Measurements from ENCODE around the gene PIK3CB.

DNA sequence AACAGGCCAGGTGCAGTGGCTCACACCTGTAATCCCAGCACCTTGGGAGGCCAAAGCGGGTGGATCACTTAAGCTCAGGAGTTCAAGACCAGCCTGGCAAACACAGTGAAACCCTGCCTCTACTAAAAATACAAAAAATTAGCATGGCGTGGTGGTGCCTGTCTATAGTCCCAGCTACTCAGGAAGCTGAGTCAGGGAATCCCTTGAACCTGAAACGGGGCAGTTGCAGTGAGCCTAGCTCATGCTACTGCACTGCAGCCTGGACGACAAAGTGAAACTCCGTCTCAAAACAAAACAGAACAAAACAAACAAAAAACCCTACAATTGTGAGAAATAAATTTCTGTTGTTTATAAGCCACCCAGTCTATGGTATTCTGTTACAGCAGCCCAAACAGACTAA is 94.7 kb downstream of the PIK3CB start:
- no peak for TF ChIP-seq FOXK2 (IDR thresholded peaks at IDR 0.05)
- no peak for TF ChIP-seq TCF7 (IDR thresholded peaks at IDR 0.05; ENCODE audit: borderline replicate concordance)
- TF ChIP-seq, protein P1, sequence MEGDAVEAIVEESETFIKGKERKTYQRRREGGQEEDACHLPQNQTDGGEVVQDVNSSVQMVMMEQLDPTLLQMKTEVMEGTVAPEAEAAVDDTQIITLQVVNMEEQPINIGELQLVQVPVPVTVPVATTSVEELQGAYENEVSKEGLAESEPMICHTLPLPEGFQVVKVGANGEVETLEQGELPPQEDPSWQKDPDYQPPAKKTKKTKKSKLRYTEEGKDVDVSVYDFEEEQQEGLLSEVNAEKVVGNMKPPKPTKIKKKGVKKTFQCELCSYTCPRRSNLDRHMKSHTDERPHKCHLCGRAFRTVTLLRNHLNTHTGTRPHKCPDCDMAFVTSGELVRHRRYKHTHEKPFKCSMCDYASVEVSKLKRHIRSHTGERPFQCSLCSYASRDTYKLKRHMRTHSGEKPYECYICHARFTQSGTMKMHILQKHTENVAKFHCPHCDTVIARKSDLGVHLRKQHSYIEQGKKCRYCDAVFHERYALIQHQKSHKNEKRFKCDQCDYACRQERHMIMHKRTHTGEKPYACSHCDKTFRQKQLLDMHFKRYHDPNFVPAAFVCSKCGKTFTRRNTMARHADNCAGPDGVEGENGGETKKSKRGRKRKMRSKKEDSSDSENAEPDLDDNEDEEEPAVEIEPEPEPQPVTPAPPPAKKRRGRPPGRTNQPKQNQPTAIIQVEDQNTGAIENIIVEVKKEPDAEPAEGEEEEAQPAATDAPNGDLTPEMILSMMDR (IDR thresholded peaks at IDR 0.05 in 2 of 3, conservative IDR thresholded peaks at IDR 0.05 in 1 of 3; ENCODE audit: control insufficient read depth in 2 of 3, extremely low read depth in 1 of 3, insufficient read depth in 1 of 3, low read depth in 3 of 3, low read length in 3 of 3) = no peak
- no peak for TF ChIP-seq YY1 (IDR thresholded peaks at IDR 0.05; ENCODE audit: low read depth, low read length)
- no peak for TF ChIP-seq SIN3A (IDR thresholded peaks at IDR 0.05; ENCODE audit: low read depth, low read length)
- no peak for TF ChIP-seq CHD4 (IDR thresholded peaks at IDR 0.05)
